WTC11 (cell line): ENCODE measurements around the gene UNG.

Source experiments
- ESRRA ChIP-seq: sonication (generic); formaldehyde crosslinking; IDR thresholded peaks from 2 replicates; pipeline ENCODE4 v1.8.1; 2022; ENCODE audit warnings: mild to moderate bottlenecking, missing genetic modification reagents, borderline replicate concordance
- GRHL2 ChIP-seq: fragments of 250-450 bp; sonication (Bioruptor Pico); IDR thresholded peaks from 2 replicates; pipeline ENCODE4 v1.8.0; 2022; ENCODE audit warnings: mild to moderate bottlenecking, moderate library complexity; ENCODE audit not compliant: insufficient replicate concordance, severe bottlenecking
- MXD4 ChIP-seq: fragments of 250-450 bp; sonication (Bioruptor Pico); IDR thresholded peaks from 2 replicates; pipeline ENCODE4 v1.8.0; 2021; ENCODE audit warnings: mild to moderate bottlenecking, moderate library complexity, borderline replicate concordance
- ZBTB21 ChIP-seq: sonication (generic); formaldehyde crosslinking; IDR thresholded peaks from 2 replicates; pipeline ENCODE4 v1.8.1; 2023; ENCODE audit warnings: mild to moderate bottlenecking, missing genetic modification reagents, borderline replicate concordance
- ZNF396 ChIP-seq: fragments of 250-450 bp; sonication (Bioruptor Pico); IDR thresholded peaks from 2 replicates; pipeline ENCODE4 v1.8.0; 2021; ENCODE audit warnings: mild to moderate bottlenecking, moderate library complexity, borderline replicate concordance
- TF ChIP-seq, protein P1 (sequence below): fragments of 200-600 bp; IDR thresholded peaks from 2 replicates; pipeline ENCODE4 v1.8.0; 2022; ENCODE audit warnings: antibody characterized with exemption
- TF ChIP-seq, protein P2 (sequence below): sonication (generic); formaldehyde crosslinking; conservative IDR thresholded peaks from 2 replicates; pipeline ENCODE4 v1.8.1; 2022; ENCODE audit warnings: mild to moderate bottlenecking, missing genetic modification reagents

DNA sequence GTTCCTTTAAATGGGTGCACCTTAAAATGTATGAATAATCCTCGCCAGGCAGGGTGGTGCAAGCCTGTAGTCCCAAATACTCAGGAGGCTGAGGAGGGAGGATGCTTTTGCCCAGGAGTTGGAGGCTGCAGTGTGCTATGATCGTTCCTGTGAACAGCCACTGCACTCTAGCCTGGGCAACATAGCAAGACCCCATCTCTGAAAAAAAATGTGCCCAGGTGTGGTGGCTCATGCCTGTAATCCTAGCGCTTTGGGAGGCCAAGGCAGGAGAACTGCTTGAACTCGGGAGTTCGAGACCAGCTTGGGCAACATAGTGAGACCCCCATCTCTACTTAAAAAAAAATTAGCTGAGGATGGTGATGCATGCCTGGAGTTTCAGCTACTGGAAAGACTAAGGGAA, 58.6 kb downstream of the UNG start:
- no peak for TF ChIP-seq GRHL2 (CRISPR knock-in tag)
- TF ChIP-seq, protein P1, sequence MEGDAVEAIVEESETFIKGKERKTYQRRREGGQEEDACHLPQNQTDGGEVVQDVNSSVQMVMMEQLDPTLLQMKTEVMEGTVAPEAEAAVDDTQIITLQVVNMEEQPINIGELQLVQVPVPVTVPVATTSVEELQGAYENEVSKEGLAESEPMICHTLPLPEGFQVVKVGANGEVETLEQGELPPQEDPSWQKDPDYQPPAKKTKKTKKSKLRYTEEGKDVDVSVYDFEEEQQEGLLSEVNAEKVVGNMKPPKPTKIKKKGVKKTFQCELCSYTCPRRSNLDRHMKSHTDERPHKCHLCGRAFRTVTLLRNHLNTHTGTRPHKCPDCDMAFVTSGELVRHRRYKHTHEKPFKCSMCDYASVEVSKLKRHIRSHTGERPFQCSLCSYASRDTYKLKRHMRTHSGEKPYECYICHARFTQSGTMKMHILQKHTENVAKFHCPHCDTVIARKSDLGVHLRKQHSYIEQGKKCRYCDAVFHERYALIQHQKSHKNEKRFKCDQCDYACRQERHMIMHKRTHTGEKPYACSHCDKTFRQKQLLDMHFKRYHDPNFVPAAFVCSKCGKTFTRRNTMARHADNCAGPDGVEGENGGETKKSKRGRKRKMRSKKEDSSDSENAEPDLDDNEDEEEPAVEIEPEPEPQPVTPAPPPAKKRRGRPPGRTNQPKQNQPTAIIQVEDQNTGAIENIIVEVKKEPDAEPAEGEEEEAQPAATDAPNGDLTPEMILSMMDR, result no peak
- TF ChIP-seq, protein P2, sequence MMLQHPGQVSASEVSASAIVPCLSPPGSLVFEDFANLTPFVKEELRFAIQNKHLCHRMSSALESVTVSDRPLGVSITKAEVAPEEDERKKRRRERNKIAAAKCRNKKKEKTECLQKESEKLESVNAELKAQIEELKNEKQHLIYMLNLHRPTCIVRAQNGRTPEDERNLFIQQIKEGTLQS (CRISPR knock-in tag), result no peak
- TF ChIP-seq ZNF396 (CRISPR knock-in tag), result no peak
- TF ChIP-seq MXD4 (CRISPR knock-in tag), result no peak
- no peak for TF ChIP-seq ESRRA
- TF ChIP-seq ZBTB21 (CRISPR knock-in tag), result no peak
